GM12873 (cell line): ENCODE data around the gene KRTAP4-5.

Source experiments
- CTCF ChIP-seq: IDR thresholded peaks from 2 replicates; pipeline ENCODE4 v1.5.1; 2012; ENCODE audit warnings: low read depth, mild to moderate bottlenecking, moderate library complexity, low read length, control low read depth; ENCODE audit not compliant: insufficient read depth; ENCODE audit errors: missing control alignments

KRTAP4-5 gene

GRCh38 chr17:41144846-41145245 is 4.8 kb downstream of the KRTAP4-5 start:
- no peak for TF ChIP-seq CTCF

DNA sequence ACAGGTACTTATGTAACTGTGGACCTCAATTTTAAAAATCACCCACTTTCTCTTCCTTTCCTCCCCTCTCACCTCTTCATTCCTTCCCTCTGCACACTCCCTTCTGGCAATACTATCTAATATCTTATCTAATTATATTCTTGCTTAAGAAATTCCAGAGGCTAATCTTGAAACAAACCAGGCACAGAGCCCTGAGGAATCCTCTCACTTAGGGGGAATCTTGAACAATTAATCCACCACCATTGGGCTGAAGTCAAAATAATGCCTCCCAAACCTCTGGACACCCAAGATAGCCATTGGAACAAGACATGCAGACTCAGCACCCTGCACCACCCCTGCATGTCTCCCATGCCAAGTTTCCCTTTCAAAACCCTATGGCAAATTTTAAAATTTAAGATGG is 8.3 kb downstream of the KRTAP4-5 start:
- TF ChIP-seq CTCF, result no peak

DNA sequence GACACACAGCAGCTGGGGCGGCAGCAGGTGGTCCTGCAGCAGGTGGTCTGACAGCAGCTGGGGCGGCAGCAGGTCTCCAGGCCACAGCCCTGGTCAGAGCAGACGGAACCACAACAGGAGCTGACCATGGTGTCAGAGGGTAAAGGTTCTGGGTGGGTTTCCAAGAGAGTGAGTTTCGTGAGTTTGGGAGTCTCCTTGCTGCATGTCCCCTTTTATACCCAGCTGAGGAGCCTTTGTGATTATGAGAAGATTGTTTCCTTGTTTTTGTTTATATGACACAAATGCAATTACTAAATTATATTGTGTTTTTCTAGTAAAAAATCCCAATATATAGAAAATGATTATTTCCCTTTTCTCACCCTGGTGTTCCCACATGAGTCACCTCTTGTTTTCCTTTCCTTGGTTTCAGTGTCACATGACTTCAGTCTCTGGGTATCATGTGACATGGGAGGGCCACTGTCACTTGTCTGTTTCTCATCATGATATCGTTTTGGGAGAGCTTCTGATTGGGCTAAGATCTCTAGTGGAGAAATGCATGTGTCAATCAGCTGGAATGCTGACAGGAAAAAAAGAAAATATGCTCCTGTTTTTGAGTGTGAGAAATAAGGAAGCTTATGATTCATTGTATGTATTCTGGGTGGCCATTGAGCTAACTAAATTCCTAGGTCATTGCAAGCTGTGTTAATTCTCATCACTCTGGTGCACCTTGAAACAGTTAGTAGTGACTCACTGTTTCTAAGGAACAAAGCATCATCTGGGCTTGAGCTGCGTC is 9.1 kb downstream of the KRTAP4-5 start, which contains the start of gene KRTAP4-6:
Gene KRTAP4-6, minus strand, starts transcription at position 185 of the 772 bp plus-strand sequence. Its CDS starts 57 bp downstream, at position 128.
- TF ChIP-seq CTCF, result no peak

GRCh38 chr17:41133880-41134735 is 15.5 kb downstream of the KRTAP4-5 start:
- no peak for TF ChIP-seq CTCF

GRCh38 chr17:41131979-41132378 is 17.6 kb downstream of the KRTAP4-5 start:
- TF ChIP-seq CTCF, result no peak

DNA sequence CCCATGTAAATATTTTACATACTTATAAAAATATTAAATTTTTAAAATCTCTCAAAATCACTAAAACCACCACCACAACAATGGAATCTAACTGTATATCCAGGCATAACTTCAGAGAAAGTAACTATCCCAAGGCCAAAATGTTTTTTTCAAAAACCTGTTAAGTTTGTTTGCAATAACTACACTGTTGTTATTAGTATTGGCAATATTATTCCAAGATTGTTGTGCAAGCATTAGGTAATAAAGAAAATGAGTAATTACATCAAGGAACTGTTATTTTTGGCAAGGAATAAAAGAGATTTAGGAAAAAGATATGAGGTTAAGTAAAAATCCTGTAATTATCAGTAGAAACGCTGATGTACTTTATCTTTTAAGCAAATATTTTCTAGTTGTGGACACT is 22.3 kb downstream of the KRTAP4-5 start:
- TF ChIP-seq CTCF, result no peak

DNA sequence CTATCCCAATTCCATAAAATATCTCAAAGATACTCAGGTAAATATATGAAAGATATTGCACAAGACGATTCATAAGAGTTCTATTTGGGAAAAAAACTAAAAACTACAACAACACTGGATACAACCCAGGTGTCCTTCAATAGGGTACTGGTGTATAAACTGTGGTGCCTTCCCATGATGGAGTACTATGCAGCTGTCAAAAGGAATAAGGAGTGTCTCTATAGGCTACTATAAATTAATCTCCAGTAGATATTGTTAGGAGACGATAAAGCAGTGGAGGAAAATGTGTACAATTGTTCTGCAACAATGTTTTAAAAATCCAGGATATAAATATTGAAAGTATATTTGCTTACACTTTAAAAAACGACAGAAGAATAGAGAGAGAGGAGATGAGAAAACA is 23.2 kb downstream of the KRTAP4-5 start:
- no peak for TF ChIP-seq CTCF
